ENCODE results near the gene CLSTN1. TPM values are rescaled to one million over a fixed set of nuclear protein-coding genes. Genes with fewer than 3 reads are reported as not detected.
"Not testable (repeated sequence)": the region's sequence is repeated elsewhere in the genome, so short reads cannot be mapped to it uniquely, and the experiment has no call there.

CLSTN1 gene
- total RNA-seq, 1 donor: 140 TPM

- no peak overlapping the region for H3K27ac ChIP-seq (ENCODE audit: low read depth, low read length)
- TF ChIP-seq, protein P1, sequence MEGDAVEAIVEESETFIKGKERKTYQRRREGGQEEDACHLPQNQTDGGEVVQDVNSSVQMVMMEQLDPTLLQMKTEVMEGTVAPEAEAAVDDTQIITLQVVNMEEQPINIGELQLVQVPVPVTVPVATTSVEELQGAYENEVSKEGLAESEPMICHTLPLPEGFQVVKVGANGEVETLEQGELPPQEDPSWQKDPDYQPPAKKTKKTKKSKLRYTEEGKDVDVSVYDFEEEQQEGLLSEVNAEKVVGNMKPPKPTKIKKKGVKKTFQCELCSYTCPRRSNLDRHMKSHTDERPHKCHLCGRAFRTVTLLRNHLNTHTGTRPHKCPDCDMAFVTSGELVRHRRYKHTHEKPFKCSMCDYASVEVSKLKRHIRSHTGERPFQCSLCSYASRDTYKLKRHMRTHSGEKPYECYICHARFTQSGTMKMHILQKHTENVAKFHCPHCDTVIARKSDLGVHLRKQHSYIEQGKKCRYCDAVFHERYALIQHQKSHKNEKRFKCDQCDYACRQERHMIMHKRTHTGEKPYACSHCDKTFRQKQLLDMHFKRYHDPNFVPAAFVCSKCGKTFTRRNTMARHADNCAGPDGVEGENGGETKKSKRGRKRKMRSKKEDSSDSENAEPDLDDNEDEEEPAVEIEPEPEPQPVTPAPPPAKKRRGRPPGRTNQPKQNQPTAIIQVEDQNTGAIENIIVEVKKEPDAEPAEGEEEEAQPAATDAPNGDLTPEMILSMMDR (IDR thresholded peaks at IDR 0.05; ENCODE audit: extremely low read depth, low read depth, low read length): no peak
- H2AFZ ChIP-seq (ENCODE audit: low read length): no peak overlapping the region
- peaks cover 14% of the 10 kb centered on the region for H3K4me1 ChIP-seq (ENCODE audit: insufficient read depth, low read length)
- no peaks in the 10 kb centered on the region for H3K27me3 ChIP-seq (ENCODE audit: insufficient read depth, low read length)
- peaks cover 38% of the 10 kb centered on the region for H4K20me1 ChIP-seq (ENCODE audit: insufficient read depth, low read length)
- H3K4me3 ChIP-seq (ENCODE audit: insufficient read depth, low read length): no peak overlapping the region
- peaks cover 81% of the 10 kb centered on the region for H3K79me2 ChIP-seq (ENCODE audit: insufficient read depth, low read length)
- H3K4me2 ChIP-seq (ENCODE audit: insufficient read depth, low read length): no peak overlapping the region
- no peaks in the 10 kb centered on the region for H3K36me3 ChIP-seq (ENCODE audit: insufficient read depth, low read length)
- DNase-seq (ENCODE audit: insufficient read length, low spot score, missing footprints): peak; percentile 49
- no peaks in the 10 kb centered on the region for H3K9me3 ChIP-seq (ENCODE audit: low read depth, low read length)
Observed at GRCh38 chr1:9792156-9793042, 31.4 kb downstream of the CLSTN1 start.

DNA sequence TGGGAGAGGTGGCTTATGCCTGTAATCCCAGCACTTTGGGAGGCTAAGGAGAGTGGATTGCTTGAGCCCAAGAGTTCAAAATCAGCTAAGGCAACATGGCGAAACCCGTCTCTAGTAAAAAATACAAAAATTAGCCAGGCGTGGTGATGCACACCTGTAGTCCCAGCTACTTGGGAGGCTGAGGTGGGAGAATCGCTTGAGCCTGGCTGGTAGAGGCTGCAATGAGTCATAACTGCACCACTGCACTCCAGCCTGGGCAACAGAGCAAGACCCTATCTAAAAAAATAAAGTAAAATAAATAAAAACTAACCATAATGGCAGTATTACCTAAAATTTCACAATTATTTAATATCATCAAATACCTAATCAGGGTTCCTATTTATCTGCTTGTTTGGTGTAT is 34.1 kb downstream of the CLSTN1 start:
- not testable (repeated sequence) for H3K4me2 ChIP-seq (ENCODE audit: insufficient read depth, low read length); H3K36me3 ChIP-seq (ENCODE audit: insufficient read depth, low read length); H3K4me3 ChIP-seq (ENCODE audit: insufficient read depth, low read length); H3K9me3 ChIP-seq (ENCODE audit: low read depth, low read length); H2AFZ ChIP-seq (ENCODE audit: low read length); H3K27ac ChIP-seq (ENCODE audit: low read depth, low read length); DNase-seq (ENCODE audit: insufficient read length, low spot score, missing footprints); H3K4me1 ChIP-seq (ENCODE audit: insufficient read depth, low read length); H3K27me3 ChIP-seq (ENCODE audit: insufficient read depth, low read length)
- Histone ChIP-seq H4K20me1 (ENCODE audit: insufficient read depth, low read length) (peaks cover 38% of the 10 kb centered on the region), H3K79me2 (ENCODE audit: insufficient read depth, low read length) (peaks cover 75% of the 10 kb centered on the region)

GRCh38 chr1:9787702-9788101 is 36.1 kb downstream of the CLSTN1 start:
- H3K27me3 ChIP-seq (ENCODE audit: insufficient read depth, low read length): no peaks in the 10 kb centered on the region
- no peak overlapping the region for H3K4me3 ChIP-seq (ENCODE audit: insufficient read depth, low read length)
- DNase-seq (ENCODE audit: insufficient read length, low spot score, missing footprints): no peak
- peaks cover 65% of the 10 kb centered on the region for H3K79me2 ChIP-seq (ENCODE audit: insufficient read depth, low read length)
- TF ChIP-seq, protein P1 (IDR thresholded peaks at IDR 0.05; ENCODE audit: extremely low read depth, low read depth, low read length): no peak
- H3K9me3 ChIP-seq (ENCODE audit: low read depth, low read length): no peaks in the 10 kb centered on the region
- no peaks in the 10 kb centered on the region for H3K36me3 ChIP-seq (ENCODE audit: insufficient read depth, low read length)
- H3K27ac ChIP-seq (ENCODE audit: low read depth, low read length): no peak overlapping the region
- H2AFZ ChIP-seq (ENCODE audit: low read length): no peak overlapping the region
- H4K20me1 ChIP-seq (ENCODE audit: insufficient read depth, low read length): peaks cover 42% of the 10 kb centered on the region
- peaks cover 4% of the 10 kb centered on the region for H3K4me1 ChIP-seq (ENCODE audit: insufficient read depth, low read length)
- no peak overlapping the region for H3K4me2 ChIP-seq (ENCODE audit: insufficient read depth, low read length)

DNA sequence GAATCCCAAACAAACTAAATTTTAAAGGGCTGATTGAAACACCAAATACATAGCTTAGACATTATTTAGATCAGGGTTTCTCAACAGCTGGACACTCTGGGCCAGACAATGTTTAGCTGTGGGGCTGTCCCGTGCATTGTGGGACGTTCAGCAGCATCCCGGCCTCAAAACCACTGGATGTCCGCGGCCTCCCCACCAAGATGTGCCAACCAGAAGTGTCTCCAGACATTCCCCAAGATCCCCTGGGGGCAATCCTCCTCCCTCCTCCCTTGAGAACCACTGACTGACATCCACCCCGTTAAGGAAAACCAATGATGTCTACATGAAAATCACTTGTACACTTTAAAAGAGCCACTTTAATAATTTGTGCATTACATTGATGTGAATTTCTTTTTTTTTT is 38.4 kb downstream of the CLSTN1 start:
- Histone ChIP-seq H3K79me2 (ENCODE audit: insufficient read depth, low read length) (peaks cover 54% of the 10 kb centered on the region), H3K9me3 (ENCODE audit: low read depth, low read length) (no peaks in the 10 kb centered on the region), H4K20me1 (ENCODE audit: insufficient read depth, low read length) (peaks cover 45% of the 10 kb centered on the region), H3K4me3 (ENCODE audit: insufficient read depth, low read length) (no peak overlapping the region), H3K36me3 (ENCODE audit: insufficient read depth, low read length) (no peaks in the 10 kb centered on the region), H3K4me2 (ENCODE audit: insufficient read depth, low read length) (no peak overlapping the region), H2AFZ (ENCODE audit: low read length) (no peak overlapping the region), H3K27me3 (ENCODE audit: insufficient read depth, low read length) (no peaks in the 10 kb centered on the region), H3K27ac (ENCODE audit: low read depth, low read length) (peak overlapping the region; percentile 17), H3K4me1 (ENCODE audit: insufficient read depth, low read length) (peaks cover 4% of the 10 kb centered on the region)
- peak; percentile 49 for DNase-seq (ENCODE audit: insufficient read length, low spot score, missing footprints)
- TF ChIP-seq, protein P1 (IDR thresholded peaks at IDR 0.05; ENCODE audit: extremely low read depth, low read depth, low read length): no peak
